Measurements from ENCODE around the gene CPXM1.
"Not testable (repeated sequence)": the region's sequence is repeated elsewhere in the genome, so short reads cannot be mapped to it uniquely, and the experiment has no call there.

CPXM1 gene

GRCh38 chr20:2820896-2821869 is 20.8 kb upstream of the CPXM1 start:
- DNase-seq: no peak

DNA sequence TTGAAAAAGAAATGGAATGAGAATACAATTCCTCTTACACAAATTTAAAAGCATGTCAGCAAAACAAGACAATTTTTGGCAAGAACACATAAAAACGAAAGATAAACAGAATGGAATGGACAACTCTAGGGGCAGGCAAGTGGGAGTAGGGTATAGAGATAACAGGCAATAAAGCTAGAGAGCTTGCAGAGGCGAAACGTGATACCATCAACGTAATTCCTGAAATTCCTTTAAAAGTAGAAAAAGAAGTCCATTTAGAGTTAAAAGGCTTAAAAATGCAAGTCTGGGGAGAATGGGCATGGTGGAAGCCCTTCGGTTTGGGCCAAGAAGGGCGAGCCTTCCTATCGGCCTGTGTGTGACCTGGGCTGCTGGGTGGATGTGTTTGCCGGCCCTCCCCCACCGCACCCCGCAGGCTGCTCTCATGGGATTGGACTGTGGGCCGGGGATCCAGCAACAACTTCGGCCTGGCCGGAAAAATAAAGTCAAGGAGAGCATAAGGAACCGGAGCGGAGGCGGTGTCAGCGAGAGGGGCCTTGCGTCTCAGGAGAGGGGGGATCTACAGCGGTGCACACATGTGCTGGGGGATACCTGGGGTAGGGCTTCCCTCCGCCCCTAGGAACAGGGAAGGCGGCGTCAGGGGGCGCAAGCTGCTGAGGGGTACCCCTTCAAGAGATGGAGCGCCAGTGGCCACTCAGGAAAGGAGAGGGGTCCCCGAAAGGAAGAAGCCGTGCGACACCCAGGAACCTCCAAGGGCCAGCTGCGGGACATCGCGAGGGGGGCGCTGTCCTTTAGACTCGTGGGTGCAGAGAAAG is 19.9 kb upstream of the CPXM1 start:
- no peak for DNase-seq

DNA sequence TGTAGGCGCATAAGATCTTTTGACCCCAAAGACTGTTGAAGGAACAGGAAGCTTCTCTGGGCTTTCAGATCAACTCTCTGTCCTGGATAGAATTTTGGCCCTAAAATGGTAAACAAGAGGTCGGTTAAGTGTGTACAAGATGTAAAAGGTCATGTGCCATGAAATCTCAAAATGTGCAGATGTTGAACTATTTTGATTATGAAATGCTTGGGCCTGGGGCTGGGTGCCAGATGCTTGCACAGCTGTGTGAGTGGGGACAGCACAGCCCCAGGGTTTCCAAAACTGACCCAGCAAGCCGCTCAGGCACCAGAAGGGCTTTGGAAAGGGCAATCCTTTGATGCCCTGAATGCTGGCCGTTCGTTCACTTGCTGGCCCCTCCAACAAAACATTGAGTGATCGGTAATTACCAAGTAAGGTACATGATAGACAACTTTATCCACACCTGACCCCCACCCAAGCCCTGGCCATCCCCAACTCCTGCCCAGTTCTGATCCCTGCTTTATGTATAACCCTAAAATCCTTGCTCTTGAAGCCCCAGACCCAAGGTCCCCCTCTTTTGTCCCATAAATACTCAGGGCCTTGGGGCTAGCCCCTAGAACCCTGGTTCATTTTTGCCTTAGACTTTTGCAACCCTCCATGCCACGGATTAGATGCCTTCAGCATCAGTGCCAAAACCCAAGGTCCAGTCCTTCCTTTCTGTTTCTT is 17.6 kb upstream of the CPXM1 start:
- DNase-seq: no peak

DNA sequence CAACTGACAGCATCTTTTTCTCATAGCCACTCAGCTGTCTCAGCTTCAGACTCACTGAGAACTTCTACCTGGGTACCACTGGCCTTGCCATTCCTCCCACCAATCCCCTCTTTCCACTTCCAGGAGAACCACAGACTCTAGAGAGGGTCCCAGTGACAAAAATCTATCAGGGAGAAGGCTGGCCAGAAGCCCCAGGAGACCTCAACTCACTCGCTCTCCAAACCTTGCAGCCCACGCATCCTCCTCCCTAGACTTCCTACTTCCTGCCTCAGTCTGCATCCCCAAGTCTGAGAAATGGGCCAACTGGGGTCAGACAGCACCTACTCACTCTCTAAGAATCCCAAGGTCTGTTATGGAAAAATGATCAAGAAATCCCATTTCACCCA is 16.9 kb upstream of the CPXM1 start:
- DNase-seq: no peak

DNA sequence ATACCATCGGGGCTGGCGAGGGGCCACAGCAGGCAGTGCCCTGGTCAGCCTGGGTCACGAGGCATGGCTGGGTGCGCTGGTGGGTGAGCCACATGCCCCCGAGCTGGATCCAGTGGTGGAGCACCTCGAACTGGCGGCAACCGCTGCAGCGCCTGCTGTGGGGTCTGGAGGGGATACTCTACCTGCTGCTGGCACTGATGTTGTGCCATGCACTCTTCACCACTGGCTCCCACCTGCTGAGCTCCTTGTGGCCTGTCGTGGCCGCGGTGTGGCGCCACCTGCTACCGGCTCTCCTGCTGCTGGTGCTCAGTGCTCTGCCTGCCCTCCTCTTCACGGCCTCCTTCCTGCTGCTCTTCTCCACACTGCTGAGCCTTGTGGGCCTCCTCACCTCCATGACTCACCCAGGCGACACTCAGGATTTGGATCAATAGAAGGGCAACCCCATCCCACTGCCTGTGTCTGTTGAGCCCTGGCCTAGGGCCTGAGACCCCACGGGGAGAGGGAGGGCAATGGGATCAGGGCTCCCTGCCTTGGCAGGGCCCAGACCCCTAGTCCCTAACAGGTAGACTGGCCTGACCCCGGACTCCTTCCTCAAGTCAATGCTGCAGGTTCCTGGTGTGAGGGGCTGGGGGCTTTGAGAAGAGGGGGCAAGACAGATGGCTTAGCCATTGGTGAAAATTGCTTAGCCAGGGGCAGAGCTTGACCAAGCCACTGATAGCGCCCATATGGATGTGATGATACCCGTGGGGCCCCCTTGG is 16.3 kb upstream of the CPXM1 start:
- no peak for DNase-seq

GRCh38 chr20:2816030-2816582 is 15.7 kb upstream of the CPXM1 start, which contains the start of gene TMEM239:
TSS of gene TMEM239 (plus strand) at chr20:2816364. CDS start at chr20:2816555, 191 bp downstream.
- no peak for DNase-seq

- DNase-seq: no peak
These were observed 14.9 kb upstream of the CPXM1 start for GRCh38 chr20:2815242-2815900.

- no peak for DNase-seq
These were observed 14.2 kb upstream of the CPXM1 start, which contains the start of gene C20orf141 for GRCh38 chr20:2814587-2815051. TSS of gene C20orf141 (plus strand) at chr20:2814987. CDS start at chr20:2815185, 198 bp downstream.

DNA sequence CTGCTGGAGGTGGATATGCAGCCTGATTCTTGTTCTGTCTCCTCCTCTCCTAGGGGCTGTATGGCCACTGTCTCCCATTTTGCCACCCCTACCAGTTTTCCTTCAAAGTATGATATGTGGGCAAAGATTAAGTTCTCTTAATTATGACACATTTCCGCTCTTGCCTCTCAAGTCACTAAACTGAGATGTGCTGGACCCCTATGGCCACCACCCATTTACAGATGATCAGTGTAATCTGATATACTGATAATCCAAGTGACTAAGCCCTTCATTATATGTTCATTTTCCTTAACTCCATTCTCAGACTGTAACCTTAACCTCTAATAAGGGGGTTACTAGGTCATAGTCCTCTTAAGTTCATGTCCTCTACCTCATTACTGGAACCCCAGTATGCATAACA is 13.6 kb upstream of the CPXM1 start:
- DNase-seq: no peak

DNA sequence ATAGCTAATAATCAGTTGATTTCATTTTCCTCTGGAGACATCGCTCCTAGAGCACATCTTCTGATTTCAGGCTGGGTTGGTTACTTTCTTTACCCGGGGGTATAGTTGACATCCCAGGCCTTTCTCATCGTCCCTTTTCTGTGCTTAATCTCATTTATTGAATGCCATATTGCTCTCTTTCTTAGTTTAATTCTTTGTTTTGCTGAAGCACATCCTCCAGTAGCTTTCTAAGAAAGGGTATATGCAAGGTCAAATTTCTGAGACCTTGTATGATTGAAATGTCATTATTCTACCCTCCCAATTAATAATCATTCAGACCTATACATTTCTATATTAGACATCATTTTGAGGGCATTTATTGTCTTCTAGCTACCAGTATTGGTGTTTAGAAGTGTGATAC is 11.8 kb upstream of the CPXM1 start:
- DNase-seq: no peak

DNA sequence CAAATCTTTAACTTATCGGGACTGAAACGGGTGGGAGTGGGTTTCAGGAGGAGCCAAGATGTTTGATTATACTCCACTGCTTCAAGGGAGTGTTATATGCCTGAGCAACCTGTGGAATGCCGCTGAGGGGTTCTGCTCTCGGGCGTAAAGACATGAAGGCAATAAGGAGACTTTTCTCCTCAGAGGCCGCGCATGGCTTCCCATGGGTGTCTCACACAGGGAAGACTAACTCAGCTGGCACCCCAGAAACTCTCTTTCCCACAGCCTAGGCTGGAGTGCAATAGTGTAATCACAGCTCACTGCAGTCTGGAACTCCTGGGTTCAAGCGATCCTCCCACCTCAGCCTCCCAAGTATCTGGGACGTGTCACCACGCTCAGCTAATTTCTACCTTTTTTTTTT is 9.3 kb upstream of the CPXM1 start:
- no peak for DNase-seq

DNA sequence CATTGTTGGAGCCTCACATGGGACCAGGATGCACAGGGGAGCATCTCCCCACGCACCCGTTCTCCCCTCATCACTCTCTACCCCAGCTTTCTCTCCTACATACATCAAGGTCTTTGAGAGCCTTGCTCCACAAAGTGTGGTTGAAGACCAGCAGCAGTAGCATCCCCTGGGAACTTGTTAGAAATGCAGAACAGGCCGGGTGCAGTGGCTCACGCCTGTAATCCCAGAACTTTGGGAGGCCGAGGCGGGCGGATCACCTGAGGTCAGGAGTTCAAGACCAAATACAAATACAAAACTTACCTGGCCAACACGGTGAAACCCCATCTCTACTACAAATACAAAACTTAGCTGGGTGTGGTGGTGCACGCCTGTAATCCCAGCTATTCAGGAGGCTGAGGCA is 7.5 kb upstream of the CPXM1 start:
- not testable (repeated sequence) for DNase-seq

GRCh38 chr20:2807019-2807418 is 6.6 kb upstream of the CPXM1 start:
- DNase-seq: no peak

GRCh38 chr20:2806351-2806701 is 5.9 kb upstream of the CPXM1 start:
- DNase-seq: no peak

GRCh38 chr20:2805689-2806350 is 5.4 kb upstream of the CPXM1 start:
- DNase-seq: no peak

- no peak for DNase-seq
These were observed 4.6 kb upstream of the CPXM1 start for GRCh38 chr20:2804852-2805688.

- no peak for DNase-seq
These were observed 3.8 kb upstream of the CPXM1 start for GRCh38 chr20:2804041-2804828.

DNA sequence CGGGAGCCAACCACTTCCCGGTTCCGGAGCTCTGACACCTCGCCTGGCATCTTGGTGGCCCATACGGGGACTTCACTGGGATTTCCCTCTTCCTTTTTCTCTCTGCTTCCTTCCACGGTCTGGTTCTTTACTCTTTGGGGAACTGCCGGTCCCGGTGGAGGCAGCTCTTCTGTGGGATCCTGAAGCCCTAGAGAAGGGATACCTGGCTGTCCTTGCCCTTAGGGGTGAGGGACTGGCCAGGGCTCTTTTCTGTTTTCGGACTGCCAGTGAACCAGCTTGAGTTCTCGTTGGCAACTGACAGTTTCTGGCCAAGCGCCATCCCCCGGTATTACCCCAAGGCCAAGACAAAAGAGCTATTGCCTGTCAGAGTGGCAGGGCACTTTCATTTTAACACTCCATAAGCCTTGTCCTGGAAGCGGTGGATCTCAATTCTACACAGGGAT is 880 bp upstream of the CPXM1 start:
- no peak for DNase-seq
